Keratinocyte (primary cell): ENCODE data around the gene CGNL1. TPM values are rescaled to one million over a fixed set of nuclear protein-coding genes. Genes with fewer than 3 reads are reported as not detected.

Experiments
- DNase-seq: peaks from one replicate; pipeline ENCODE4 v3.0.0-alpha.2; 2011; ENCODE audit warnings: low read depth, missing footprints, low spot score
- FAIRE-seq: peaks from 2 replicates; lab custom pipeline; 2011; peaks lifted over from hg19 to GRCh38; lab: Jason Lieb, UNC
- H2AFZ ChIP-seq: 2 replicates; pipeline ENCODE4 v1.6.0; 2012; ENCODE audit warnings: low read length, control low read depth, inconsistent platforms; ENCODE audit not compliant: control insufficient read depth
- H3K27ac ChIP-seq: 2 replicates; pipeline ENCODE4 v1.5.1; 2011; ENCODE audit warnings: low read length; ENCODE audit not compliant: control insufficient read depth, insufficient read depth
- H3K27me3 ChIP-seq: 3 replicates; pipeline ENCODE4 v1.6.0; 2011; ENCODE audit warnings: low read length; ENCODE audit not compliant: control insufficient read depth, insufficient read depth; ENCODE audit errors: extremely low read depth
- H3K36me3 ChIP-seq, 2 experiments: 2 replicates in 1 of 2; 3 replicates in 1 of 2; pipeline ENCODE4 v1.5.1; 2011; ENCODE audit warnings: low read length in 2 of 2, mild to moderate bottlenecking in 1 of 2; ENCODE audit not compliant: control insufficient read depth in 2 of 2, insufficient read depth in 2 of 2; ENCODE audit errors: extremely low read depth in 1 of 2
- H3K4me1 ChIP-seq: 3 replicates; pipeline ENCODE4 v1.5.1; 2011; ENCODE audit warnings: low read length; ENCODE audit not compliant: control insufficient read depth, insufficient read depth; ENCODE audit errors: extremely low read depth
- H3K4me2 ChIP-seq: 3 replicates; pipeline ENCODE4 v1.6.0; 2011; ENCODE audit warnings: low read depth, low read length; ENCODE audit not compliant: control insufficient read depth, insufficient read depth; ENCODE audit errors: extremely low read depth
- H3K4me3 ChIP-seq, 3 experiments: fragments of 200-600 bp in 1 of 3; sonication (generic) in 1 of 3; 2 replicates in 2 of 3; 3 replicates in 1 of 3; pipeline ENCODE4 v1.5.1; 2011 to 2016; ENCODE audit warnings: low read length in 3 of 3, mild to moderate bottlenecking in 3 of 3, control low read depth in 2 of 3, inconsistent platforms in 1 of 3, low read depth in 1 of 3, mixed read lengths in 1 of 3, mixed run types in 1 of 3, moderate library complexity in 1 of 3; ENCODE audit not compliant: control insufficient read depth in 2 of 3, insufficient read depth in 2 of 3; ENCODE audit errors: extremely low read depth in 1 of 3
- H3K79me2 ChIP-seq: 2 replicates; pipeline ENCODE4 v1.6.0; 2012; ENCODE audit warnings: low read length; ENCODE audit not compliant: control insufficient read depth, insufficient read depth
- H3K9ac ChIP-seq: 3 replicates; pipeline ENCODE4 v1.6.0; 2011; ENCODE audit warnings: low read length; ENCODE audit not compliant: control insufficient read depth, insufficient read depth; ENCODE audit errors: extremely low read depth
- H3K9me1 ChIP-seq: 3 replicates; pipeline ENCODE4 v1.6.0; 2011; ENCODE audit warnings: low read length; ENCODE audit not compliant: control insufficient read depth, insufficient read depth; ENCODE audit errors: extremely low read depth
- H3K9me3 ChIP-seq: 2 replicates; pipeline ENCODE4 v1.5.1; 2012; ENCODE audit warnings: low read depth, low read length; ENCODE audit not compliant: control insufficient read depth
- H4K20me1 ChIP-seq: 3 replicates; pipeline ENCODE4 v1.6.0; 2011; ENCODE audit warnings: low read length; ENCODE audit not compliant: control insufficient read depth, insufficient read depth; ENCODE audit errors: extremely low read depth
- EZH2 ChIP-seq: IDR thresholded peaks from one replicate; pipeline ENCODE4 v1.6.1; 2012; ENCODE audit warnings: inconsistent platforms, mild to moderate bottlenecking, low read length, moderate library complexity
- dilution Hi-C: fragments of 300-500 bp; cut with MboI; formaldehyde crosslinking; loops from one replicate; pipeline ENCODE4 v1.7.0; 2020; ENCODE audit warnings: low sequenced_read_pairs; ENCODE audit not compliant: extremely low pct_ligation_motif_present
- polyA plus RNA-seq, 5 experiments: library from polyadenylated mRNA; depleted of rRNA in 3 of 5; stranded (reverse) in 3 of 5; stranded (forward) in 1 of 5; unstranded in 1 of 5; fragments of >200 nt; gene quantifications; 1 replicate in 1 of 5; 2 replicates in 3 of 5; 3 replicates in 1 of 5; pipeline versions ENCODE4 v1.2.1 to v1.2.3, GENCODE V29; 2011 to 2012; ENCODE audit warnings: missing spikeins in 2 of 5, low read depth in 1 of 5, low replicate concordance in 1 of 5
- TF ChIP-seq, protein P1 (sequence below), 3 experiments: IDR thresholded peaks in 1 of 3; conservative IDR thresholded peaks in 1 of 3; optimal IDR thresholded peaks in 1 of 3; 2 replicates in 2 of 3; 3 replicates in 1 of 3; pipeline versions ENCODE3 to v1.5.1; 2011; ENCODE audit warnings: low read length in 3 of 3, mild to moderate bottlenecking in 3 of 3, moderate library complexity in 2 of 3, control low read depth in 1 of 3, inconsistent platforms in 1 of 3; ENCODE audit not compliant: insufficient read depth in 2 of 3; ENCODE audit errors: extremely low read depth in 1 of 3

CGNL1 gene
- polyA plus RNA-seq, 1 donor (not counting 4 experiments of a cell fraction or from before 2014, with no cell fraction given) = 0.05 TPM

GRCh38 chr15:57552678-57553334 is 176.5 kb downstream of the CGNL1 start:
- Histone ChIP-seq H3K27ac (no peak overlapping the region), H3K9me3 (no peaks in the 10 kb centered on the region), H3K9ac (no peak overlapping the region), H3K36me3 (no peaks in the 10 kb centered on the region), H3K9me1 (no peaks in the 10 kb centered on the region), H3K4me2 (peak overlapping the region; percentile 66), H3K79me2 (no peaks in the 10 kb centered on the region), H3K4me3 (no peak overlapping the region), H2AFZ (no peak overlapping the region), H3K27me3 (no peaks in the 10 kb centered on the region), H3K4me1 (peaks cover 35% of the 10 kb centered on the region), H4K20me1 (no peaks in the 10 kb centered on the region)
- no peak for TF ChIP-seq EZH2
- TF ChIP-seq, protein P1, sequence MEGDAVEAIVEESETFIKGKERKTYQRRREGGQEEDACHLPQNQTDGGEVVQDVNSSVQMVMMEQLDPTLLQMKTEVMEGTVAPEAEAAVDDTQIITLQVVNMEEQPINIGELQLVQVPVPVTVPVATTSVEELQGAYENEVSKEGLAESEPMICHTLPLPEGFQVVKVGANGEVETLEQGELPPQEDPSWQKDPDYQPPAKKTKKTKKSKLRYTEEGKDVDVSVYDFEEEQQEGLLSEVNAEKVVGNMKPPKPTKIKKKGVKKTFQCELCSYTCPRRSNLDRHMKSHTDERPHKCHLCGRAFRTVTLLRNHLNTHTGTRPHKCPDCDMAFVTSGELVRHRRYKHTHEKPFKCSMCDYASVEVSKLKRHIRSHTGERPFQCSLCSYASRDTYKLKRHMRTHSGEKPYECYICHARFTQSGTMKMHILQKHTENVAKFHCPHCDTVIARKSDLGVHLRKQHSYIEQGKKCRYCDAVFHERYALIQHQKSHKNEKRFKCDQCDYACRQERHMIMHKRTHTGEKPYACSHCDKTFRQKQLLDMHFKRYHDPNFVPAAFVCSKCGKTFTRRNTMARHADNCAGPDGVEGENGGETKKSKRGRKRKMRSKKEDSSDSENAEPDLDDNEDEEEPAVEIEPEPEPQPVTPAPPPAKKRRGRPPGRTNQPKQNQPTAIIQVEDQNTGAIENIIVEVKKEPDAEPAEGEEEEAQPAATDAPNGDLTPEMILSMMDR (optimal IDR thresholded peaks at IDR 0.05 in 1 of 3, IDR thresholded peaks at IDR 0.05 in 1 of 3, conservative IDR thresholded peaks at IDR 0.05 in 1 of 3; ENCODE audit: extremely low read depth in 1 of 3, insufficient read depth in 2 of 3, low read length in 3 of 3) = no peak
- FAIRE-seq = peak; percentile 26
- dilution Hi-C loops = no loop called here
- DNase-seq = no peak

- Histone ChIP-seq H3K27ac (no peak overlapping the region), H3K4me1 (peaks cover 35% of the 10 kb centered on the region), H3K79me2 (no peaks in the 10 kb centered on the region), H4K20me1 (no peaks in the 10 kb centered on the region), H3K9me3 (no peaks in the 10 kb centered on the region), H3K9me1 (no peaks in the 10 kb centered on the region), H3K4me3 (no peak overlapping the region), H3K36me3 (no peaks in the 10 kb centered on the region), H3K27me3 (no peaks in the 10 kb centered on the region), H3K4me2 (no peak overlapping the region), H2AFZ (no peak overlapping the region), H3K9ac (no peak overlapping the region)
- TF ChIP-seq, protein P1 (optimal IDR thresholded peaks at IDR 0.05 in 1 of 3, IDR thresholded peaks at IDR 0.05 in 1 of 3, conservative IDR thresholded peaks at IDR 0.05 in 1 of 3; ENCODE audit: extremely low read depth in 1 of 3, insufficient read depth in 2 of 3, low read length in 3 of 3) = no peak
- no peak for TF ChIP-seq EZH2
- dilution Hi-C loops = no loop called here
- DNase-seq (no peak), FAIRE-seq (no peak)
Measured at GRCh38 chr15:57553526-57553925, 177.2 kb downstream of the CGNL1 start.
